ENCODE results near the gene UBE2E2.

DNA sequence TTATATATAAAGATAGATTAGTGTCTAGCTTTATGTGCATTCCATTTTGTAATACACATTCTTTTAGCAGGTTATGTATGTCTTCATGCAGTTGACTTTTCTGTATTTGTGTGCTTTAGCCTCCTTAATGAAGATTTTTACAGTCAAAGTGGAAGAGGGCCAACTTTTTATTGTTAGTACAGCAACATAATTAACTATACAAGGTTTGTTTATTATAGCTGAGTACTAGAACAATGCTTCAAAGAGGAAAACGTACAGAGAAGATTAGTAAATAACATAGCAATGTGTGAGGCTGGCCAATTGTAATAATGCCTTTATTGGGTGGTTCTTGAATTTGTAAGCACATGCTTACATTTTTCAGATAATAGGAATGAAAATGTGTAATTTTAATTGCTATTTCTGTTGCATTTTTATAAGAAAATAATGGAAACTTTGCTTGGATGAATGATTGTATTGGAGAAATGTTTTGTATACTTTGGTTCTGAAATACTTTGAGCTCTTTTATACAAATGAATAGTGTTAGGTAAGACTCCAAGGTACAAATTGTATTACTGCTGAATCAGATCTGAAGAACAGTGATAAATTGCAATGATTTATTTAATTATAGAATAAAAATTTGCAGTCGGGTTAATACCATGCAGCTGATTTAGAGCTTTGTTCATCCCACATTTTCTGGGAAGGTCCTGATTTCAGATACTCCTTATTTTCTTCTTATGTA, 41.4 kb downstream of the UBE2E2 start:
- TF ChIP-seq POLR2A (IDR thresholded peaks at IDR 0.05; ENCODE audit: low read depth, low read length): no peak
- no peak for TF ChIP-seq POLR2AphosphoS5 (IDR thresholded peaks at IDR 0.05; ENCODE audit: low read depth, low read length)
- no peak for TF ChIP-seq TAF1 (IDR thresholded peaks at IDR 0.05; ENCODE audit: borderline replicate concordance, low read depth, low read length)
